Measurements from ENCODE around the gene GUCA1C. TPM values are rescaled to one million over a fixed set of nuclear protein-coding genes. Genes with fewer than 3 reads are reported as not detected.

The GUCA1C gene
- total RNA-seq, 1 experiment from 2014 or later, result not detected

GRCh38 chr3:108891833-108892232 is 61.8 kb downstream of the GUCA1C start:
- Histone ChIP-seq H3K4me1 (ENCODE audit: insufficient read depth, low read length, poor library complexity, severe bottlenecking) (peaks cover 7% of the 10 kb centered on the region), H3K9me3 (ENCODE audit: low read depth, low read length, poor library complexity, severe bottlenecking) (no peaks in the 10 kb centered on the region), H3K27me3 (replicated peaks; ENCODE audit: insufficient read depth, low read depth, low read length, poor library complexity) (no peaks in the 10 kb centered on the region), H3K27ac (ENCODE audit: low read depth, low read length, poor library complexity, severe bottlenecking) (no peak overlapping the region), H3K4me3 (ENCODE audit: low read depth, low read length, poor library complexity, severe bottlenecking) (no peak overlapping the region), H3K36me3 (ENCODE audit: insufficient read depth, low read length, poor library complexity, severe bottlenecking) (no peaks in the 10 kb centered on the region)
- POLR2A ChIA-PET (ENCODE audit: low non-redundant PET), result no interaction called here
- no TSS peak for BruUV-seq (replicated peaks)
- TF ChIP-seq CTCF (conservative IDR thresholded peaks at IDR 0.05; ENCODE audit: low read depth, low read length) (no peak), EZH2 (IDR thresholded peaks at IDR 0.05; ENCODE audit: borderline replicate concordance, low read depth, low read length, poor library complexity, severe bottlenecking) (no peak)
- intact Hi-C loops (cut with micrococcal nuclease; ENCODE audit: unreplicated experiment), result no loop called here
- CTCF ChIA-PET, result no interaction called here
- DNase-seq (ENCODE audit: low spot score), result no peak

GRCh38 chr3:108887777-108888176 is 65.9 kb downstream of the GUCA1C start:
- POLR2A ChIA-PET (ENCODE audit: low non-redundant PET), result no interaction called here
- no peaks in the 10 kb centered on the region for H3K9me3 ChIP-seq (ENCODE audit: low read depth, low read length, poor library complexity, severe bottlenecking)
- H3K36me3 ChIP-seq (ENCODE audit: insufficient read depth, low read length, poor library complexity, severe bottlenecking), result no peaks in the 10 kb centered on the region
- intact Hi-C loops (cut with micrococcal nuclease; ENCODE audit: unreplicated experiment), result no loop called here
- BruUV-seq (replicated peaks), result no TSS peak
- no peaks in the 10 kb centered on the region for H3K4me1 ChIP-seq (ENCODE audit: insufficient read depth, low read length, poor library complexity, severe bottlenecking)
- no peak overlapping the region for H3K4me3 ChIP-seq (ENCODE audit: low read depth, low read length, poor library complexity, severe bottlenecking)
- no peak for TF ChIP-seq EZH2 (IDR thresholded peaks at IDR 0.05; ENCODE audit: borderline replicate concordance, low read depth, low read length, poor library complexity, severe bottlenecking)
- no peak for TF ChIP-seq CTCF (conservative IDR thresholded peaks at IDR 0.05; ENCODE audit: low read depth, low read length)
- no peak overlapping the region for H3K27ac ChIP-seq (ENCODE audit: low read depth, low read length, poor library complexity, severe bottlenecking)
- no peak for DNase-seq (ENCODE audit: low spot score)
- CTCF ChIA-PET, result no interaction called here
- no peaks in the 10 kb centered on the region for H3K27me3 ChIP-seq (replicated peaks; ENCODE audit: insufficient read depth, low read depth, low read length, poor library complexity)

- H3K9me3 ChIP-seq (ENCODE audit: low read depth, low read length, poor library complexity, severe bottlenecking), result no peaks in the 10 kb centered on the region
- intact Hi-C loops (cut with micrococcal nuclease; ENCODE audit: unreplicated experiment), result no loop called here
- no peak overlapping the region for H3K4me3 ChIP-seq (ENCODE audit: low read depth, low read length, poor library complexity, severe bottlenecking)
- no peaks in the 10 kb centered on the region for H3K36me3 ChIP-seq (ENCODE audit: insufficient read depth, low read length, poor library complexity, severe bottlenecking)
- no peak for TF ChIP-seq CTCF (conservative IDR thresholded peaks at IDR 0.05; ENCODE audit: low read depth, low read length)
- TF ChIP-seq EZH2 (IDR thresholded peaks at IDR 0.05; ENCODE audit: borderline replicate concordance, low read depth, low read length, poor library complexity, severe bottlenecking), result no peak
- ChIA-PET CTCF (no interaction called here), POLR2A (ENCODE audit: low non-redundant PET) (no interaction called here)
- no peak for DNase-seq (ENCODE audit: low spot score)
- H3K27me3 ChIP-seq (replicated peaks; ENCODE audit: insufficient read depth, low read depth, low read length, poor library complexity), result no peaks in the 10 kb centered on the region
- BruUV-seq (replicated peaks), result no TSS peak
- H3K27ac ChIP-seq (ENCODE audit: low read depth, low read length, poor library complexity, severe bottlenecking), result no peak overlapping the region
- no peaks in the 10 kb centered on the region for H3K4me1 ChIP-seq (ENCODE audit: insufficient read depth, low read length, poor library complexity, severe bottlenecking)
Observed at GRCh38 chr3:108887121-108887520, 66.6 kb downstream of the GUCA1C start.
